HCT116 (cell line): ENCODE measurements around the gene THADA. TPM values are rescaled to one million over a fixed set of nuclear protein-coding genes. Genes with fewer than 3 reads are reported as not detected.

ENCODE experiments used
- ATAC-seq: fragments of 200-7000 bp; cut with Tn5 transposase; 2 replicates; pipeline ENCODE4 v1.9.1; 2020; ENCODE audit warnings: mild to moderate bottlenecking, moderate library complexity
- BruUV-seq: library from RNA; stranded (reverse); fragments of 400-500 nt; replicated peaks from 2 replicates; lab custom pipeline; 2021; lab: Mats Ljungman, UMichigan
- CTCF ChIA-PET: fragments of 300-600 bp; sonication (Branson Sonifier 250); formaldehyde crosslinking; loops from one replicate; lab custom pipeline; 2021; ENCODE audit warnings: antibody characterized with exemption; lab: Charles Lee
- POLR2A ChIA-PET: fragments of 300-600, 350-600 bp; sonication (Branson Sonifier 250); formaldehyde crosslinking; loops from one replicate; lab custom pipeline; 2021; ENCODE audit warnings: antibody characterized with exemption; lab: Charles Lee
- RAD21 ChIA-PET, 2 experiments: fragments of 300-600 bp; sonication (Branson Sonifier 250); formaldehyde crosslinking; loops; one replicate each; lab custom pipeline; 2023; ENCODE audit warnings: low total read pairs in 2 of 2; ENCODE audit not compliant: uncharacterized antibody in 2 of 2, unreplicated experiment in 2 of 2, low non-redundant PET in 1 of 2; lab: Charles Lee
- DNase-seq: peaks from one replicate; pipeline ENCODE4 v3.0.0-alpha.2; 2010; ENCODE audit warnings: low read depth, low spot score
- H2AFZ ChIP-seq: fragments of 200-600 bp; shearing (Covaris generic), sonication (generic); 2 replicates; pipeline ENCODE4 v1.6.1; 2017; ENCODE audit warnings: low read depth, mixed run types, mixed read lengths, antibody characterized with exemption, low read length; ENCODE audit not compliant: poor library complexity, severe bottlenecking
- H3K27ac ChIP-seq: 2 replicates; pipeline ENCODE4 v1.5.1; 2012; ENCODE audit warnings: low read depth, low read length
- H3K27me3 ChIP-seq: fragments of 200-600 bp; sonication (generic); 2 replicates; pipeline ENCODE4 v1.6.1; 2016; ENCODE audit warnings: mixed run types, low read length, mixed read lengths; ENCODE audit not compliant: insufficient read depth
- H3K36me3 ChIP-seq, 2 experiments: fragments of 200-500 bp in 1 of 2; fragments of 200-600 bp in 1 of 2; sonication (Bioruptor generic) in 1 of 2; sonication (generic) in 1 of 2; 2 replicates each; pipeline versions ENCODE4 v1.5.1 to v1.6.1; 2014 to 2016; ENCODE audit warnings: low read length in 2 of 2, inconsistent platforms in 1 of 2, mixed read lengths in 1 of 2, mixed run types in 1 of 2; ENCODE audit not compliant: insufficient read depth in 2 of 2, control insufficient read depth in 1 of 2
- H3K4me1 ChIP-seq, 2 experiments: fragments of 200-600 bp in 1 of 2; sonication (generic) in 1 of 2; 2 replicates each; pipeline versions ENCODE4 v1.5.1 to v1.6.1; 2012 to 2017; ENCODE audit warnings: low read length in 2 of 2, inconsistent platforms in 1 of 2, mild to moderate bottlenecking in 1 of 2, mixed read lengths in 1 of 2, mixed run types in 1 of 2, moderate library complexity in 1 of 2; ENCODE audit not compliant: insufficient read depth in 2 of 2, control insufficient read depth in 1 of 2
- H3K4me2 ChIP-seq: fragments of 200-600 bp; sonication (generic); 2 replicates; pipeline ENCODE4 v1.6.1; 2017; ENCODE audit warnings: mixed run types, low read length, mixed read lengths
- H3K4me3 ChIP-seq, 2 experiments: fragments of 200-600 bp in 1 of 2; sonication (generic) in 1 of 2; replicated peaks in 1 of 2; 2 replicates each; pipeline ENCODE4 v1.5.1; 2011 to 2016; ENCODE audit warnings: low read length in 2 of 2, control low read depth in 1 of 2, low read depth in 1 of 2, mild to moderate bottlenecking in 1 of 2, mixed read lengths in 1 of 2, mixed run types in 1 of 2
- H3K79me2 ChIP-seq: fragments of 200-600 bp; sonication (generic); 2 replicates; pipeline ENCODE4 v1.6.1; 2017; ENCODE audit warnings: mild to moderate bottlenecking, mixed run types, low read length, moderate library complexity, mixed read lengths; ENCODE audit not compliant: insufficient read depth
- H3K9ac ChIP-seq: fragments of 200-600 bp; sonication (generic); 2 replicates; pipeline ENCODE4 v1.6.1; 2016; ENCODE audit warnings: low read length, mixed read lengths
- H3K9me2 ChIP-seq: fragments of 200-600 bp; sonication (generic), shearing (Covaris generic); 2 replicates; pipeline ENCODE4 v1.6.1; 2017; ENCODE audit warnings: mixed run types, mild to moderate bottlenecking, moderate library complexity; ENCODE audit not compliant: insufficient read depth
- H3K9me3 ChIP-seq, 2 experiments: fragments of 200-500 bp in 1 of 2; fragments of 200-600 bp in 1 of 2; sonication (Bioruptor generic) in 1 of 2; sonication (generic) in 1 of 2; 2 replicates each; pipeline ENCODE4 v1.6.1; 2014 to 2017; ENCODE audit warnings: low read length in 2 of 2, mixed read lengths in 2 of 2, inconsistent platforms in 1 of 2, low read depth in 1 of 2, mild to moderate bottlenecking in 1 of 2, mixed run types in 1 of 2, moderate library complexity in 1 of 2; ENCODE audit not compliant: control insufficient read depth in 1 of 2, insufficient read depth in 1 of 2
- H4K20me1 ChIP-seq: fragments of 200-600 bp; sonication (generic), shearing (Covaris generic); 2 replicates; pipeline ENCODE4 v1.6.1; 2017; ENCODE audit warnings: mixed run types, mild to moderate bottlenecking, moderate library complexity; ENCODE audit not compliant: insufficient read depth
- CBX3 ChIP-seq: IDR thresholded peaks from 2 replicates; pipeline ENCODE4 v1.6.1; 2012; ENCODE audit warnings: low read depth
- EZH2phosphoT487 ChIP-seq: fragments of 200-600 bp; IDR thresholded peaks from 2 replicates; pipeline ENCODE4 v1.6.1; 2018; ENCODE audit warnings: antibody characterized with exemption, borderline replicate concordance
- REST ChIP-seq: IDR thresholded peaks from 2 replicates; pipeline ENCODE4 v1.6.1; 2012; ENCODE audit warnings: low read depth
- SP1 ChIP-seq: IDR thresholded peaks from 2 replicates; pipeline ENCODE4 v1.6.1; 2012; ENCODE audit warnings: low read depth
- SRF ChIP-seq: IDR thresholded peaks from 2 replicates; pipeline ENCODE4 v1.6.1; 2012; ENCODE audit warnings: low read depth
- TCF7L2 ChIP-seq: IDR thresholded peaks from 2 replicates; pipeline ENCODE4 v1.7.0; 2011; ENCODE audit warnings: borderline replicate concordance, inconsistent platforms; ENCODE audit not compliant: insufficient read depth, insufficient read length; ENCODE audit errors: extremely low read depth
- ZBTB33 ChIP-seq: IDR thresholded peaks from 2 replicates; pipeline ENCODE4 v1.6.1; 2011; ENCODE audit warnings: mild to moderate bottlenecking, low read length, moderate library complexity; ENCODE audit not compliant: insufficient replicate concordance; ENCODE audit errors: extremely low read depth
- intact Hi-C: fragments of 100-400 bp; cut with micrococcal nuclease; formaldehyde crosslinking; loops from 2 replicates; pipeline ENCODE4 v1.10.0; 2022
- total RNA-seq: library from RNA; stranded (reverse); gene quantifications from one replicate; pipeline ENCODE4 v1.2.1, GENCODE V29; 2021; ENCODE audit not compliant: unreplicated experiment

The THADA gene
- total RNA-seq, 1 experiment from 2014 or later, result 30.7 TPM

- ATAC-seq (no peak), DNase-seq (no peak)
- peaks cover 28 to 52% of the 10 kb centered on the region in 2 experiments for H3K4me1 ChIP-seq
- no peaks in the 10 kb centered on the region for H4K20me1 ChIP-seq
- no peaks in the 10 kb centered on the region for H3K36me3 ChIP-seq
- no peak overlapping the region for H3K9ac ChIP-seq
- TF ChIP-seq ZBTB33 (no peak), REST (no peak), EZH2phosphoT487 (no peak), TCF7L2 (no peak), CBX3 (no peak), SP1 (no peak), SRF (no peak)
- CTCF ChIA-PET, result no interaction called here
- H2AFZ ChIP-seq, result no peak overlapping the region
- peak overlapping the region; percentile 55 for H3K27ac ChIP-seq
- H3K4me2 ChIP-seq, result no peak overlapping the region
- no peak overlapping the region for H3K4me3 ChIP-seq
- intact Hi-C loops, result no loop called here
- no peaks in the 10 kb centered on the region for H3K27me3 ChIP-seq
- no TSS peak for BruUV-seq
- no peaks in the 10 kb centered on the region for H3K9me3 ChIP-seq
- no peaks in the 10 kb centered on the region for H3K9me2 ChIP-seq
- POLR2A ChIA-PET, result interaction anchor here (0.5 kb wide), 1 partner anchor 46 kb away, joined by 3 read pairs; no protein-coding TSS in a partner anchor
- H3K79me2 ChIP-seq, result no peaks in the 10 kb centered on the region
- RAD21 ChIA-PET, result no interaction called here
Observed at GRCh38 chr2:43414033-43414432, 181.8 kb downstream of the THADA start.
